Endothelial cell of umbilical vein (primary cell): ENCODE data around the gene ACER3. TPM values are rescaled to one million over a fixed set of nuclear protein-coding genes. Genes with fewer than 3 reads are reported as not detected.

Source experiments
- BruUV-seq: library from RNA; stranded (reverse); fragments of 400-500 nt; replicated peaks from 2 replicates; lab custom pipeline; 2021; lab: Mats Ljungman, UMichigan
- CTCF ChIA-PET: fragments of 300-600, 350-600 bp; sonication (Branson Sonifier 250); formaldehyde crosslinking; loops from one replicate; lab custom pipeline; 2021; ENCODE audit warnings: antibody characterized with exemption, inconsistent platforms; lab: Charles Lee
- POLR2A ChIA-PET: fragments of 300-600, 350-600 bp; sonication (Branson Sonifier 250); formaldehyde crosslinking; loops from one replicate; lab custom pipeline; 2021; ENCODE audit warnings: antibody characterized with exemption, inconsistent platforms; lab: Charles Lee
- DNase-seq: peaks from one replicate; pipeline ENCODE4 v3.0.0-alpha.2; 2011; ENCODE audit warnings: low read depth, low spot score
- FAIRE-seq: peaks from 2 replicates; lab custom pipeline; 2011; peaks lifted over from hg19 to GRCh38; lab: Jason Lieb, UNC
- H2AFZ ChIP-seq: 2 replicates; pipeline ENCODE4 v1.6.0; 2012; ENCODE audit warnings: low read depth, low read length, control low read depth, inconsistent platforms
- H3K27ac ChIP-seq: 2 replicates; pipeline ENCODE4 v1.5.1; 2011; ENCODE audit warnings: low read depth, mild to moderate bottlenecking, control low read depth, low read length, moderate library complexity; ENCODE audit not compliant: insufficient read depth
- H3K27me3 ChIP-seq, 2 experiments: 2 replicates each; pipeline versions ENCODE4 v1.6.0 to v1.6.1; 2011; ENCODE audit warnings: low read length in 2 of 2, mixed read lengths in 1 of 2; ENCODE audit not compliant: control insufficient read depth in 2 of 2, insufficient read depth in 2 of 2
- H3K36me3 ChIP-seq, 2 experiments: 2 replicates in 1 of 2; 3 replicates in 1 of 2; pipeline ENCODE4 v1.5.1; 2011; ENCODE audit warnings: low read length in 2 of 2, mild to moderate bottlenecking in 1 of 2, moderate library complexity in 1 of 2; ENCODE audit not compliant: control insufficient read depth in 2 of 2, insufficient read depth in 2 of 2; ENCODE audit errors: extremely low read depth in 1 of 2
- H3K4me1 ChIP-seq: 3 replicates; pipeline ENCODE4 v1.5.1; 2011; ENCODE audit warnings: mild to moderate bottlenecking, low read length; ENCODE audit not compliant: control insufficient read depth, insufficient read depth; ENCODE audit errors: extremely low read depth
- H3K4me2 ChIP-seq: 2 replicates; pipeline ENCODE4 v1.6.1; 2011; ENCODE audit warnings: low read length, control low read depth, mixed read lengths; ENCODE audit not compliant: insufficient read depth
- H3K4me3 ChIP-seq, 3 experiments: fragments of 200-600 bp in 1 of 3; sonication (generic), shearing (Covaris generic) in 1 of 3; replicated peaks in 1 of 3; 2 replicates each; pipeline ENCODE4 v1.5.1; 2011 to 2016; ENCODE audit warnings: control low read depth in 3 of 3, low read length in 3 of 3, mild to moderate bottlenecking in 2 of 3, inconsistent platforms in 1 of 3, low read depth in 1 of 3, moderate library complexity in 1 of 3; ENCODE audit not compliant: insufficient read depth in 1 of 3
- H3K79me2 ChIP-seq: 2 replicates; pipeline ENCODE4 v1.6.0; 2012; ENCODE audit warnings: low read length, inconsistent platforms; ENCODE audit not compliant: control insufficient read depth, insufficient read depth
- H3K9ac ChIP-seq: replicated peaks from 2 replicates; pipeline ENCODE3; 2011; ENCODE audit warnings: low read length, control low read depth; ENCODE audit not compliant: insufficient read depth; ENCODE audit errors: extremely low read depth
- H3K9me1 ChIP-seq: replicated peaks from 3 replicates; pipeline ENCODE4 v1.6.0; 2011; ENCODE audit warnings: mild to moderate bottlenecking, low read length; ENCODE audit not compliant: control insufficient read depth, insufficient read depth; ENCODE audit errors: extremely low read depth
- H3K9me3 ChIP-seq: replicated peaks from 2 replicates; pipeline ENCODE4 v1.5.1; 2012; ENCODE audit warnings: low read length, inconsistent platforms; ENCODE audit not compliant: control insufficient read depth, insufficient read depth
- H4K20me1 ChIP-seq: replicated peaks from 2 replicates; pipeline ENCODE3; 2011; ENCODE audit warnings: mild to moderate bottlenecking, low read length; ENCODE audit not compliant: control insufficient read depth, insufficient read depth; ENCODE audit errors: extremely low read depth
- CTCF ChIP-seq, 2 donors: IDR thresholded peaks; 1 replicate in 1 of 2; 2 replicates in 1 of 2; pipeline ENCODE4 v1.5.1; 2011; ENCODE audit warnings: low read length in 2 of 2, mild to moderate bottlenecking in 2 of 2, moderate library complexity in 2 of 2, control low read depth in 1 of 2, inconsistent platforms in 1 of 2, low read depth in 1 of 2; ENCODE audit not compliant: insufficient read depth in 1 of 2; ENCODE audit errors: extremely low read depth in 1 of 2
- EZH2 ChIP-seq: IDR thresholded peaks from 2 replicates; pipeline ENCODE4 v1.6.1; 2012; ENCODE audit warnings: borderline replicate concordance, low read depth, mild to moderate bottlenecking, moderate library complexity, low read length, inconsistent platforms; ENCODE audit not compliant: severe bottlenecking
- FOS ChIP-seq: IDR thresholded peaks from 2 replicates; pipeline ENCODE4 v1.6.1; 2011; ENCODE audit warnings: mild to moderate bottlenecking, low read length, moderate library complexity, borderline replicate concordance; ENCODE audit not compliant: insufficient read depth
- GATA2 ChIP-seq: IDR thresholded peaks from 2 replicates; pipeline ENCODE4 v1.7.0; 2011; ENCODE audit warnings: low read depth, mild to moderate bottlenecking, moderate library complexity, mixed read lengths, low read length; ENCODE audit not compliant: insufficient read length, insufficient read depth
- JUN ChIP-seq: IDR thresholded peaks from 2 replicates; pipeline ENCODE4 v1.6.1; 2011; ENCODE audit warnings: borderline replicate concordance, low read depth; ENCODE audit not compliant: insufficient read length, insufficient read depth
- MAX ChIP-seq: IDR thresholded peaks from 2 replicates; pipeline ENCODE4 v1.6.1; 2011; ENCODE audit not compliant: insufficient read depth, insufficient read length
- MYC ChIP-seq: IDR thresholded peaks from one replicate; pipeline ENCODE4 v1.6.1; 2011; ENCODE audit warnings: mild to moderate bottlenecking, low read depth, low read length
- POLR2A ChIP-seq: IDR thresholded peaks from 2 replicates; pipeline ENCODE4 v1.6.1; 2012; ENCODE audit warnings: low read depth, mild to moderate bottlenecking, control low read depth, low read length
- POLR2AphosphoS5 ChIP-seq: IDR thresholded peaks from 2 replicates; pipeline ENCODE4 v1.6.1; 2012; ENCODE audit warnings: low read depth, mild to moderate bottlenecking, control low read depth, low read length, moderate library complexity; ENCODE audit not compliant: insufficient read depth
- dilution Hi-C: fragments of 300-500 bp; cut with MboI; formaldehyde crosslinking; loops from one replicate; pipeline ENCODE4 v1.15.0; 2019; ENCODE audit warnings: low sequenced_read_pairs; ENCODE audit not compliant: extremely low pct_ligation_motif_present
- intact Hi-C: fragments of 100-400 bp; cut with micrococcal nuclease; formaldehyde crosslinking; loops from one replicate; pipeline ENCODE4 v1.10.0; 2022
- polyA plus RNA-seq, 4 experiments: library from polyadenylated mRNA; depleted of rRNA in 3 of 4; stranded (reverse) in 3 of 4; unstranded in 1 of 4; fragments of >200 nt; gene quantifications; 2 replicates each; pipeline versions ENCODE4 v1.2.1 to v1.2.3, GENCODE V29; 2011 to 2012; ENCODE audit warnings: missing spikeins in 1 of 4
- total RNA-seq: library from RNA; stranded (reverse); gene quantifications from 2 replicates; pipeline ENCODE4 v1.2.3, GENCODE V29; 2021

The ACER3 gene
- total and polyA plus RNA-seq, 2 donors (not counting 3 experiments of a cell fraction or from before 2014, with no cell fraction given): 9.9 to 31.6 TPM

- POLR2A ChIA-PET: interaction anchor here (0.6 kb wide), 1 partner anchor 141 kb away, joined by 4 read pairs; no protein-coding TSS in a partner anchor
- dilution Hi-C loops (no loop called here), intact Hi-C loops (no loop called here)
- H3K9me3 ChIP-seq: no peaks in the 10 kb centered on the region
- no peak for DNase-seq
- peaks cover 5% of the 10 kb centered on the region for H3K4me1 ChIP-seq
- no peak overlapping the region for H3K9ac ChIP-seq
- no peaks in the 10 kb centered on the region for H3K9me1 ChIP-seq
- FAIRE-seq: no peak
- CTCF ChIA-PET: interaction anchor here (0.7 to 2.4 kb wide), 9 partner anchors 47 to 503 kb away, joined by 3 to 27 read pairs (median 6); no protein-coding TSS in a partner anchor
- no peak for TF ChIP-seq POLR2AphosphoS5
- TF ChIP-seq EZH2: no peak
- no peak for TF ChIP-seq CTCF (IDR thresholded peaks at IDR 0.05; ENCODE audit: extremely low read depth in 1 of 2, insufficient read depth in 1 of 2, low read depth in 1 of 2, low read length in 2 of 2)
- no peak for TF ChIP-seq POLR2A
- no peak for TF ChIP-seq MYC
- TF ChIP-seq MAX: no peak
- no peak for TF ChIP-seq GATA2
- no peak for TF ChIP-seq JUN
- no peak for TF ChIP-seq FOS
- H3K79me2 ChIP-seq: no peaks in the 10 kb centered on the region
- no peak overlapping the region for H2AFZ ChIP-seq
- no peak overlapping the region for H3K4me3 ChIP-seq
- peaks cover 2 to 9% of the 10 kb centered on the region in 2 experiments for H3K27me3 ChIP-seq
- no peaks in the 10 kb centered on the region for H3K36me3 ChIP-seq
- no peak overlapping the region for H3K27ac ChIP-seq
- BruUV-seq: no TSS peak
- H4K20me1 ChIP-seq: no peaks in the 10 kb centered on the region
- H3K4me2 ChIP-seq: no peak overlapping the region
Observed at GRCh38 chr11:77044886-77045285, 184.2 kb downstream of the ACER3 start.
